GM21447 (cell line): Measurements from ENCODE around the gene PARK7.

ENCODE experiments used
- ATAC-seq: cut with Tn5 transposase; IDR thresholded peaks from one replicate; pipeline ENCODE4 v1.9.1; 2021; ENCODE audit not compliant: unreplicated experiment

Gene PARK7

DNA sequence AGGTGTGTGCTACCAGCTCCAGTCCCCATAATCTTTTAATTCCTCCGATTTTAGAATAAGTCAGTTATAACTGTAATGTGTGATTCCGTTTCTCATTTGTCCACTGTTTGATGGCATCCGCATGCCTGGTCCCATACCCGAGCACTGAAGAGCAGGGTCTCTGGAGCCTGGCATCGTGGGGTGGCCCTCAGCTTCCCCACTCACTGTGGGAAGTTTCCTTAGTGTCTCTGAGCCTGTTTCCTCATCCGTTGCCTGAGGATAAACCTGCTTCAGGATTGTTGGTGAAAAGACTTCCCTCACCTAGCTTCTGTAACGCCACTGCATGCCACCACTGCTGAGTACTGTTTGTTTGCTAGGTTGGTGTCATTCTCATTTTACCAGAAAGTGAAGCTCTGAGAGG is 19.5 kb downstream of the PARK7 start:
- ATAC-seq: no peak

DNA sequence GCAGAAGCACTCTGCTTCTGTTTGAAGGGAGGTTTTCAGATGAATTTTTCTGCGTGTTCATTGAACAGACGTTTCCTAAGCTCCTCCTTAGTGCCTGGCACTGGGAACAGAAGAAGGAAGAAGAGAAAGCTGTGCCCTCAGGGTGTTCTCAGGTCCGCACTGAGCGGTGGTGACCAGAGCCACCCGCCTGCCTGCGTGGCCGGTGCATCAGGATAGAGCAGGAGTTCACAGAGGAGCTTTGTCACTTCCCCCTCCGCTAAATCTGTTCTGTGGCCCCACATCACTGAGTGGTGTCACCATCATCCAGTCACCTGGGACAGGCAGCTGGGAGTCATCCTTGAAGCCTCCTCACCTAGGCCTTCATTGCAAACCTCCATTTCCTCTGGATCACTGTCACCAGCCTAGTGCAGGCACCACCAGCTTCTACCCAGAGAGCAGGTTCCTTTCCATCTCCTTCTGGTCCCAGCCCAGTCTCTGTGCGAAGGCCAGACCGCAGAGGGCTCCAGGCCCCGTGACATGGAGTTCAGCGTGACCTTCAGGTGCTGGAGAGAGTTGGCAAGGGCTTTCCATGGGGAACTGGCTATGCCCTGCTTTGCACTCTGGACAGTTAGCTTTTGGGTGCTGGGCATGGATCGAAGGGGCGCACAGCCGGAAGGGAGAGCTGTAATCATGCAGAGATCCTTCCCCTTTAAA is 21.7 kb downstream of the PARK7 start:
- ATAC-seq: no peak

DNA sequence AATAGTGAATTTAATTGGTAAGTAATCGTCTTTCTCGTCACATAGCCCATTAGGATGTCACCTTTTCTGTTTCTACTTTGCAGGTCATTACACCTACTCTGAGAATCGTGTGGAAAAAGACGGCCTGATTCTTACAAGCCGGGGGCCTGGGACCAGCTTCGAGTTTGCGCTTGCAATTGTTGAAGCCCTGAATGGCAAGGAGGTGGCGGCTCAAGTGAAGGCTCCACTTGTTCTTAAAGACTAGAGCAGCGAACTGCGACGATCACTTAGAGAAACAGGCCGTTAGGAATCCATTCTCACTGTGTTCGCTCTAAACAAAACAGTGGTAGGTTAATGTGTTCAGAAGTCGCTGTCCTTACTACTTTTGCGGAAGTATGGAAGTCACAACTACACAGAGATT is 23.3 kb downstream of the PARK7 start:
- ATAC-seq: no peak

DNA sequence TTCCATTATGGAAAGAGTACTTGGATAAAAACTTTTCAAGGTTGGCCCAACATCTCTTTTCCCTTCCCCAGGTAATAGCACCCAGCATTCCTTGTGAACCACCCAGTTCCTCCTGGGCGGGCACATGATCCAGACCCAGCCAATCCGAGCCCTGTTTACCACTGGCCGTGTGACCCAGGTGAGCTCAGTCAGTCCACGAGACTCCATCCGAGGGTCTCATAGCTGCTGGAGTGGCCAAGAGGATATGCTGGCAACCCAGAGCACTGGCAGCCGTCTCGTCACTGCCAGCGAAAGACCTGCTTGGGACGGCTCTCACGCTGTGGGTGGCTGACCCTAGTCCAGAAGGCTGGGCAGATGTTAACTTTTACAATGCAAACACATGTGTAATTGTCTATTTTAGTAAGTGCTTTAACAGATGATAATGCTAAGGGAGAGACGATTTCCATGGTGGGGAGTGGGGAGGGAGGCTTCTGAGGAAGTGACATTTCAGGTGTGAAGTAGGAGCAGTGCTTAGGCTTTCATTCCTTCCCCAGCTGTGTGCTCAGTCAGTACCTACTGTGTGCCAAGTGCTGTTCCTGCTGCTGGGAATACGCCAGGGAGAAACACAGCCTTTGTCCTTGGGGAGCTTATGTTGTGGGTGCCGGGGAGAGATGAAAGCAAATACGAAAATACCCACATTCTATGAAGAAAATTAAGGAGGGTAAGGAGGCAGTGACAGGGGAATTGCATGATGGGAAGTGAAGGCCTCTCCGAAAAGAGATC is 24.5 kb downstream of the PARK7 start:
- no peak for ATAC-seq

DNA sequence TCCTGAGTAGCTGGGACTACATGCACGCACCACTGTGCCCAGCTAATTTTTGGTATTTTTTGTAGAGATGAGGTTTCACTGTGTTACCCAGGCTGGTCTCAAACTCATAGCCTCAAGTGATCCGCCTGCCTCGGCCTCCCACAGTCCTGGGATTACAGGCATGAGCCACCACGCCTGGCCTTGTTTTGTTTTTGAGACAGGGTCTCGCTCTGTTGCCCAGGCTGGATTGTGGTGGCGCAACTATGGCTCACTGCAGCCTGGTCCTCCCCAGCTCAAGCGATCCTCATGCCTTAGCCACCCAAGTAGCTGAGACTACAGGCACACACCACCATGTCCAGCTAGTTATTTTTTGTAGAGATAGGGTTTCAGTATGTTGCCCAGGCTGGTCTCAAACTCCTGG is 26.0 kb downstream of the PARK7 start:
- no peak for ATAC-seq

DNA sequence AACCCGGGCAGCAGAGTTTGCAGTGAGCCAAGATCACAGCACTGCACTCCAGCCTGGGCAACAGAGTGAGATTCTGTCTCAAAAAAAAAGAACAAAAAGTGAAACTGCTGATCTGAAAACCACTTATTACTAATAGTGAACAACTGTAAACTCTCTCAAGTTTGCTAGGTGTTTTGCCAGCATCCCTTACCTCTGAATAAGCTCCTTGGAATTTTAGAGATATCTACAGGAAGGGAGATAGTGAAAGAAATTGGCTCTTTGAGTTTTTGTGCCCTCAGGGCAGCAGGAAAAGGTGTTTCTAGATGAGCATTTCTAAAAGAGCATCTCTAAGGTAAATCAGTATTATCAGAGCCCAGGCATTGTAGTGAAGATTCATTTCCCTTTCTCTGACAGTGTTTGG is 27.1 kb downstream of the PARK7 start:
- no peak for ATAC-seq

DNA sequence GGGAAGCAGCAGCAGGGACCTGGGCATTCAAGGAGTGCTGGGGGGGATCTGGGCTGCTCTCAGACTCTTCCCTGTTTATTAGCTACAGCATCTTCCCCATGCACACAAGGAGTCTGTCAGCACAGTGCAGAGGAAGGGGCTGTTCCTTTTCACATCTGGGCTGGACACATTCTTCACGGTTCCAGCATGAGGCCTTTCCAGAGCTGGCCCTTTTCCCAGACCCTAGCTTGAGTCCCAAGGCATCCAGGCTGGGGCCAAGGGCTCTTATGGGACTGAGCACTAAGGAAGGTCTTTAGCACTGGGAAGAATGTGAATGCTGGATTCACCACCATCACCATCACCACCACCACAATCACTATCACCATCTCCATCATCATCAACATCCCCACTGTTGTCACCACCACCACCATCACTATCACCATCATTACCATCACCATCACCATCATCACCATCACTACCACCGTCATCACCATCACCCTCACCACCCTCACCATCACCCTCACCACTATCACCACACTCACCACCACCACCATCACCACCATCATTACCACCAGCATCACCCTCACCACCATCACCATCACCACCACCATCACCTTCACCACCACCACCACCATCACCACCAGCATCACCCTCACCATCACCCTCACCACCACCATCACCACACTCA is 28.4 kb downstream of the PARK7 start:
- no peak for ATAC-seq

DNA sequence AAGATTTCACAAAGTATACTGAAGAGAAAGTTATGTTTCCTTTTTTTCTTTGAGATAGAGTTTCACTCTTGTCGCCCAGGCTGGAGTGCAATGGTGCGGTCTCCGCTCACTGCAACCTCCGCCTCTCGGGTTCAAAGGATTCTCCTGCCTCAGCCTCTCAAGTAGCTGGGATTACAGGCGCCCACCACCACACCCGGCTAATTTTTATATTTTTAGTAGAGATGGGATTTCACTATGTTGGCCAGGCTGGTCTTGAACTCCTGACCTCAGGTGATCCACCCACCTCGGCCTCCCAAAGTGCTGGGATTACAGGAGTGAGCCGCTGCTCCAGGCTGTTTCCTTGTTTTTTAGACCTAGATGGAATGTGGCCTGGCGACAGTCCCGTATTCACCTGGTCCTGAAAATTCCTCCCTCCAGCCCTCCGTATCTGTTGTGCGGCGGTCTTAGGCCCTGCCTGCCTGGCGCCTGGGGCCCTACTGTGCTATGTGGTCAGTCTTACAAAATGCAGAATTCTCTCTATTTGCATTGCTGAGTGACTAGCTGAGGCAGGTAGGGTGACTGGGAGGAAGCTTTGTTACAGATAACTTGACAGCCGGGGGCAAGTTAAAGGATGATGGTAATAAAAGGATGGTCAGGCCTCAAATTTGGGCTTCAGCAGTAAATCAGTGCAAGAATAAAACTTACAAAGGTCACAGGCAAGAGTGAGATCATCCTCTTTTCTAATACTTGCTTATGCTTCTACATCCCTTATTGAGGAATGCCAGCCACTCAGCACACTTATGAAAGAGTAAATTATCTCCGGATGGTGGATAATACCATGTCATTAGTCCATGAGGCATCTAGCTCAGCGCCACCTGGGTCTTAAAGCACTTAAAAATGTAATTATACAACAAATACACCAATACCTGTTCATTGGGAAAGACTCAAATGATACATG is 30.3 kb downstream of the PARK7 start:
- ATAC-seq: no peak

DNA sequence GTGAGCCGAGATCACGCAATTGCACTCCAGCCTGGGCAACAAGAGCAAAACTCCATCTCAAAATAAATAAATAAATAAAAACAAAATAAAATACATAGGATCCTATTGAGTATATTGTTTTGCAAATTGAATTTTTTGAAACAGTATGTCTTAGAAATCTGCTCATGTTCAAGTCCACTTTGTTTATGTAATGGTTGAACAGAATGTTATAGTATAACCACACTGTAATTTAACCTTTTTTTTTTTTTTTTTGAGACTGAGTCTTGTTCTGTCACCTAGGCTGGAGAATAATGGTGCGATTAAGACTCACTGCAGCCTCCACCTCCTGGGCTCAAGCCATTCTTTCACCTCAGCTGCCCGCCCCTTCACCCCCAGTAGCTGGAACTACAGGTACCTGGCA is 31.4 kb downstream of the PARK7 start:
- ATAC-seq: no peak

DNA sequence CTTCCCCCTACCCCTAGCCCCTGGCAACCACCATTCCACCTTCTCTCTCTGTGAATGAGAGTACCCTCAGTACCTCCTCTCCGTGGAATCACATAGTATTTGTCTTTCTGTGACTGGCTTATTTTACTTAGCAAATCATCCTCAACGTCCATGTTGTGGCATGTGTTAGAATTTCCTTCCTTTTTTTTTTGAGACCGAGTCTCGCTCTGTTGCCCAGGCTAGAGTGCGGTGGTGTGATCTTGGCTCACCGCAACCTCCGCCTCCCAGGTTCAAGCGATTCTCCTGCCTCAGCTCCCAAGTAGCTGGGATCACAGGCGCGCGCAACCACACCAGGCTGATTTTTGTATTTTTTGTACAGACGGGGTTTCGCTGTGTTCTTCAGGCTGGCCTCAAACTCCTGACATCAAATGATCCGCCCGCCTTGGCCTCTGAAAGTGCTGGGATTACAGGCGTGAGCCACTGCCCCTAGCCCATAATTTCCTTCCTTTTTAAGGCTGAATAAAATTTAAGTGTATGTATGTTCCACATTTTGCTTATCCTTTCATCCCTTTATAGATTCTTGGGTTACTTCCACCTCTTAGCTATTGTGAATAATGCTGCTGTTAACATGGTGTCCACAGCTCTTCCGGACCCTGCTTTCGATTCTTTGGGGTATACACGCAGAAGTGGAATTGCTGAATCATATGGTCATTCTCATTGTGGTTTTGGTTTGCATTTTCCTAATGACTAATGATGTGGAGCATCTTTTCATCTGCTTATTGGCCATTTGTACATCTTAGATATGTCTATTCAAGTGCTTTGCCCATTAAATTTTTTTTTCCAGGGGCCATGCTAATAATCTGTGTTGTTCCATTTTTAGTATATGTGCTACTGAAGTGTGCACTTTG is 32.3 kb downstream of the PARK7 start:
- ATAC-seq: peak; percentile 68

DNA sequence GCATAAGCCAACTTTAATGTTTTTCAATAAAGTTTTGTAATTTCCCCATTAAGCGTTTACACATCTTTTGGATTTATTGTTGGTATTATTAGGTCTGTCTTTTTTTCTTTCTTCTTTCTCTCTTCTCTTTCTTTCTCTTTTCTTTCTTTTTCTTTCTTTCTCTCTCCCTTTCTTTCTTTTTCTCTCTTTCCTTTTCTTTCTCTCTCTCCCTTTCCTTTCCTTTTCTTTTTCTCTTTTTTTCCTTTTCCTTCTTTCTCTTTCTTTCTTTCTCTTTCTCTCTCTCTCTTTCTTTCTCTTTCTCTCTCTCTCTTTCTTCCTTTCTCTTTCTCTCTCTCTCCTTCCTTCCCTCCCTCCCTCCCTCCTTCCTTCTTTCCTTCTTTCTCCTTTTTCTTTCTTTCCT is 33.3 kb downstream of the PARK7 start:
- ATAC-seq: no peak

DNA sequence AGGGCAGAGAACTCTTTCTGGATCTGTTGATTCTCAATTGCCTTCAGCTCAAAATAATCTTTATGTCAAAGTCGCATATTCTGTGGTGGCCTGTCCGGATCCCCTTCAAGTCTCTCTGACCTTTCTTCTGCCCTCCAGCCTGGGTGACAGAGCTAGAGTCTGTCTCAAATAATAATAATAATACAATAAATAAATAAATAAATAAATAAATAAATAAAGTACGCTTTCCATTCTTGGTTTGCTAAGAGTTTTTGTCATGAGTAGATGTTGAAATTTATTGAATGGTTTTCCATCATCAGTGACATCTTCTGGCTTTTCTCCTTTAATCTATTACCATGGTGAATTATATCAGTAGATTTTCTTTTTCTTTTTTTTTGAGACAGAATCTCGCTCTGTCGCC is 33.9 kb downstream of the PARK7 start:
- no peak for ATAC-seq

DNA sequence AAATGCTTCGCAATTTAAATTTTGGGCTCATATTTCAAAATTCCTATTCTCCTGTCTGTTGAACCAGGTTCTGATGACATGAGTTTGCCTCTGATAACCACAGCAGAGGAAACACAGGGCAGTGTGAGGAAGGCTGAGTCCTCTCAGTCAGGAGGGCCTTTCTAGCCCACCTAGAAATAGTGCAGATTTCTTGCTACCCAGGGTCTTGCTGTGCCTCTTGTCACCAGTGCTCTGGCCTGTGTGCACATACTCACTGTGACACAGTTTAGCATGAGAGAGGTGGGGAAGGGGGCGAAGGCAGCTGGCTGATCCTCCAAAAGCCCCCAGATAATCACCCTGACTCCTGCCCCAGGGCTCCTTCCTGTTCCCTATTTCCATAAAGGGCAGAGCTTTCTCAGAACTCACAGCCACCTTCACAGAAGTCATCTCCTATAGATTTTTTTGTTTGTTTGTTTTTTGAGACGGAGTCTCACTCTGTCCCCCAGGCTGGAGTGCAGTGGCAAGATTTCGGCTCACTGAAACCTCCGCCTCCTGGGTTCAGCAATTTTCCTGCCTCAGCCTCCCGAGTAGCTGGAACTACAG is 40.9 kb downstream of the PARK7 start:
- ATAC-seq: no peak

DNA sequence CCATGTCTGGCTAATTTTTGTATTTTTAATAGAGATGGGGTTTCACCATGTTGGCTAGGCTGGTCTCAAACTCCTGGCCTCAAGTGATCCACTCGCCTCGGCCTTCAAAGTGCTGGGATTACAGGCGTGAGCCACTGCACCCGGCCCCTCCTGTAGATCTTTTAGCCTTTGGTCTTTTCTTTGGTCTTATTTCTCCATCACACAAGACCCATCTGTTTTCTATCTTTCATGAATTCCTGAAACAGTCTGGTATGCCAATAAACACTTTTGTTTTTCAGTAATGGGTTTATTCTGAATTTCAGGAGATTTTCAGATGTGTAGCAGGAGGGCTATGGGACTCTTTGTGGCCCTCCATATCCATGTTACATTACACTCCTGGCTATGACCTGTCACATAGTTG is 41.4 kb downstream of the PARK7 start:
- ATAC-seq: no peak

DNA sequence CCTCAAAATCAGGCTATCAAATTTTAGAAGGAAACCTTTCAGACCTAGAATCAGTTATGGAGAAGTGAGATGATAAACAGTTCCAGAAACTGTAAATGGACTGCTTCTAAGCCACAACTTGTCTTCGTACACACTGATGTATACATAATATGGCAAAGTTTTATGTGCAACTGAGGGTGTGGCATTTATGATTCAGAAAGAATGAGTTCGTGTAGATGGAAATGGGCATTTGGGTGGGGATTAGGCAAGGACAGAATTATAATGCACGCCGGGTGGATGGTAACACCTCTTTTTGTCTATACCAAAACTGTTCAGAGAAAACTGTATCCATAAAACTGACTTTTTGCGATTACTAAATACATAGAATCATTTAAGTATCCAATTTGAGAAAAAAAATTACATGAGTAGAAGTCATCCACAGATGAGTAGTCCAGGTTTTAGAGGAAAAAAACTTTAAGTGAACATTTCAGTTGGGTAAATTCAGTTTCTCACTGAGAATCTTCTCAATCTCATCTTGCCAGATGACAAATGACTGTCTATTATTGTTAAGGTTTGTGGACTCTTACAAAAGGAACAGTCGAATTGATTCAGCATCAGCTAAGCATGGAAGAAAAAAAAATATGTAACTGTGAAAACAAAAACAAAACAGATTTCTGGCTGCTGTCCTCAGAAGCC is 42.1 kb downstream of the PARK7 start:
- ATAC-seq: no peak

DNA sequence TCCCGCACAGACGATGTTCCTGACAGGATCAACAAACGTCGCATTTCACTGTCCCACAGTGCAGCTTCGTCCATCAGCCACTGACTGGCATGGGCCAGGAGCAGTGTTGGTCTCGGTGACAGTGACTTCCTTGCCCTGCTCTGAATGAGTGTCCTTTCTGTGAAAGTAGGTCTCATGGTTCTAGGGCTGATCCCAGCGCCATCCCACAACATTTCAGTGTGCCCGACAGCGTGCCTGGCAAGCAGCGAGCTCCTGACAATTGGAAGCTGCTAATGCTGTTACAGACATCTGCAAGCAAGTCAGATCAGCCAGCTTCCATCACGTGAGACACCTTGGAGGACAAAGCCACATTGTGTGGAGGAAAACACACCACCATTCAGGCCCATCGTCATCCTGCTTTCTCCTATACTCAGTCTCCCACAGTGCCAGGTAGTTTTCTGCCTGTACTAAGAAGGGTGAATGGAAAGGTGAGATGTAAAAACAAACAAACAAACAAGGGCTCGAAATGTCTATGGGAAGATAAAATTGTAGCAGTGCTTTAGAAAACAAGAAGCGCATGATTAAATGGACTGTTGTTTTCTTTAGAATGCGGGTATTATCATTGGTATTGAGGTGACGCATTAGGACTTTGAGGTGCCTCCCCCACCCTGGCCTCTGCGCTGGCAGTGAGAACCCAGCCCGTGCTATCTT is 42.7 kb downstream of the PARK7 start:
- ATAC-seq: no peak

DNA sequence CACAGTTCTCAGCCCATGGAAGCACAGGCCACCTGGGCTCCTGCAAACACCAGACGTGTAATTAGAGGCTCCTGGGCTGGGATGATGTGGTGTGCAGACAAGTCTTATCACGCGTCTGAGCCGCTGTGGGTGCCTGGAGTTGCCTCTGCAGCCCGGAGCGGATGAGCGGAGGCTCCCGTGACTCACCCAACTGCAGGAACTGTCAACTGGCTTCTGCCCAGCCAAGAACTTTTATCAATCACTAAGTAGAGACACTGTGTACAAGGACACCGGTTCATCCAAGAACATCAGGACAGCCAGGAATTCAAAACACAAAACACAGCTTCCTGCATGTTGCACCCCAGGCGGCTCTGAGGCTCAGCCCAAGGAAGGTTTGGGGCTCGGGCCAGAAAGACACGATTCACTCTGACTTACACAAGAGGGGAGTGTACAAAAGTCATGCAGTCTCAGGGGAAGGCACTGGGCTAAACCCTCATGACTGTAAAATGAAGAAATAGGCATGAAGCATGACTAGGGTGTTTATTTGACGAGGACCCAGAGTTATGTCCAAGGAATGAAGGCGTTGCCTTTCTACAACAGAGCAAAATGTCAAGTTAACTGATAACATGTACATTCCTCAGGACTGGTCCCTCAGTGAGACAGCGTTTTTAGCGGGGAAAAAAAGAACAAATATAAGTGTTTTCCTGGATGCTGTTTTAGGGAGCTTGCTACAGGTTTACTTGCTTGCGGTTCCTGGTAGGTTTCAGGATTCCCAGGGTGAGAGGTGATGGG is 43.5 kb downstream of the PARK7 start:
- ATAC-seq: no peak
